ENCODE measurements around the gene EID2.

Gene EID2

GRCh38 chr19:39518458-39518857 lies 21.5 kb downstream of the EID2 start:
- H3K4me1 Mint-ChIP-seq, result peaks cover 26% of the 10 kb centered on the region
- peaks cover 51% of the 10 kb centered on the region for H3K27me3 Mint-ChIP-seq
- H3K9me3 Mint-ChIP-seq, result no peaks in the 10 kb centered on the region
- DNase-seq (no peak), ATAC-seq (peak; percentile 11)
- no peak overlapping the region for H3K27ac Mint-ChIP-seq
- H3K4me3 Mint-ChIP-seq, result no peak overlapping the region

GRCh38 chr19:39517432-39517831 lies 22.5 kb downstream of the EID2 start:
- no peaks in the 10 kb centered on the region for H3K9me3 Mint-ChIP-seq
- H3K27ac Mint-ChIP-seq, result no peak overlapping the region
- DNase-seq (no peak), ATAC-seq (no peak)
- H3K4me3 Mint-ChIP-seq, result no peak overlapping the region
- peaks cover 55% of the 10 kb centered on the region for H3K27me3 Mint-ChIP-seq
- H3K4me1 Mint-ChIP-seq, result peaks cover 26% of the 10 kb centered on the region

GRCh38 chr19:39516270-39516669 lies 23.7 kb downstream of the EID2 start:
- H3K9me3 Mint-ChIP-seq, result no peaks in the 10 kb centered on the region
- ATAC-seq (peak; percentile 13), DNase-seq (no peak)
- peak overlapping the region in 1 of 2 donors; percentile 4 for H3K27ac Mint-ChIP-seq
- peaks cover 55% of the 10 kb centered on the region for H3K27me3 Mint-ChIP-seq
- H3K4me3 Mint-ChIP-seq, result peak overlapping the region; percentile 46 to 75
- H3K4me1 Mint-ChIP-seq, result peaks cover 20% of the 10 kb centered on the region

GRCh38 chr19:39515551-39516191 lies 24.3 kb downstream of the EID2 start:
- Mint-ChIP-seq H3K27ac (peak overlapping the region in 1 of 2 donors; percentile 92), H3K9me3 (no peaks in the 10 kb centered on the region), H3K4me3 (peak overlapping the region; percentile 75 to 94), H3K27me3 (peaks cover 55% of the 10 kb centered on the region), H3K4me1 (peaks cover 20% of the 10 kb centered on the region)
- ATAC-seq (peak; percentile 36), DNase-seq (no peak)

- Mint-ChIP-seq H3K9me3 (no peaks in the 10 kb centered on the region), H3K27ac (peak within 1 kb of the TSS; percentile 92 to 94), H3K4me1 (peaks cover 20% of the 10 kb centered on the region), H3K27me3 (peaks cover 55% of the 10 kb centered on the region), H3K4me3 (peak within 1 kb of the TSS; percentile 75 to 94)
- no peak for DNase-seq
- peak; percentile 63 for ATAC-seq
These were observed 25.0 kb downstream of the EID2 start, which contains the start of gene SELENOV for GRCh38 chr19:39514840-39515550. Gene SELENOV, plus strand, starts transcription at chr19:39515139. Its CDS starts 74 bp downstream, at chr19:39515213.

- peaks cover 24% of the 10 kb centered on the region for H3K4me1 Mint-ChIP-seq
- H3K27ac Mint-ChIP-seq, result no peak overlapping the region
- peaks cover 55% of the 10 kb centered on the region for H3K27me3 Mint-ChIP-seq
- DNase-seq (no peak), ATAC-seq (no peak)
- no peaks in the 10 kb centered on the region for H3K9me3 Mint-ChIP-seq
- no peak overlapping the region for H3K4me3 Mint-ChIP-seq
These were observed 27.0 kb downstream of the EID2 start for GRCh38 chr19:39512988-39513387.

GRCh38 chr19:39509233-39509632 lies 30.7 kb downstream of the EID2 start:
- H3K4me3 Mint-ChIP-seq, result no peak overlapping the region

GRCh38 chr19:39508629-39509028 lies 31.3 kb downstream of the EID2 start:
- Mint-ChIP-seq H3K9me3 (no peaks in the 10 kb centered on the region), H3K27me3 (peaks cover 57% of the 10 kb centered on the region), H3K4me1 (peaks cover 26% of the 10 kb centered on the region), H3K27ac (no peak overlapping the region), H3K4me3 (no peak overlapping the region)
- ATAC-seq, result no peak
- no peak for DNase-seq

More at GRCh38 chr19:39509233-39509632, 30.7 kb downstream of the EID2 start:
- Mint-ChIP-seq H3K27ac (no peak overlapping the region), H3K4me1 (peaks cover 20% of the 10 kb centered on the region), H3K9me3 (no peaks in the 10 kb centered on the region), H3K27me3 (peaks cover 57% of the 10 kb centered on the region)
- ATAC-seq (no peak), DNase-seq (no peak)

GRCh38 chr19:39507715-39508364 lies 32.1 kb downstream of the EID2 start:
- DNase-seq (no peak), ATAC-seq (no peak)
- Mint-ChIP-seq H3K9me3 (no peaks in the 10 kb centered on the region), H3K27me3 (peaks cover 59% of the 10 kb centered on the region), H3K4me1 (peaks cover 33% of the 10 kb centered on the region), H3K4me3 (peak overlapping the region; percentile 76 to 95), H3K27ac (no peak overlapping the region)

- peaks cover 59% of the 10 kb centered on the region for H3K27me3 Mint-ChIP-seq
- peak overlapping the region; percentile 76 to 95 for H3K4me3 Mint-ChIP-seq
- H3K9me3 Mint-ChIP-seq, result no peaks in the 10 kb centered on the region
- ATAC-seq, result peak; percentile 84
- H3K4me1 Mint-ChIP-seq, result peaks cover 34% of the 10 kb centered on the region
- no peak overlapping the region for H3K27ac Mint-ChIP-seq
- DNase-seq, result peak; percentile 67 to 72
These were observed 32.8 kb downstream of the EID2 start for GRCh38 chr19:39506944-39507714.

GRCh38 chr19:39506598-39506943 lies 33.4 kb downstream of the EID2 start:
- Mint-ChIP-seq H3K9me3 (no peaks in the 10 kb centered on the region), H3K4me1 (peaks cover 34% of the 10 kb centered on the region), H3K27ac (no peak overlapping the region), H3K27me3 (peaks cover 63% of the 10 kb centered on the region), H3K4me3 (peak overlapping the region; percentile 50 to 64)
- no peak for DNase-seq
- ATAC-seq, result no peak

GRCh38 chr19:39502640-39503417 lies 37.1 kb downstream of the EID2 start:
- H3K27ac Mint-ChIP-seq, result no peak overlapping the region
- DNase-seq, result peak; percentile 79 to 82
- peak; percentile 58 for ATAC-seq
- peaks cover 92% of the 10 kb centered on the region for H3K27me3 Mint-ChIP-seq
- H3K4me3 Mint-ChIP-seq, result peak overlapping the region in 1 of 2 donors; percentile 45
- no peaks in the 10 kb centered on the region for H3K9me3 Mint-ChIP-seq
- peaks cover 50% of the 10 kb centered on the region for H3K4me1 Mint-ChIP-seq

GRCh38 chr19:39501340-39501739 lies 38.6 kb downstream of the EID2 start:
- Mint-ChIP-seq H3K27me3 (peaks cover 92% of the 10 kb centered on the region), H3K4me1 (peaks cover 41% of the 10 kb centered on the region), H3K27ac (no peak overlapping the region), H3K4me3 (no peak overlapping the region), H3K9me3 (no peaks in the 10 kb centered on the region)
- DNase-seq (no peak), ATAC-seq (no peak)

- H3K4me3 Mint-ChIP-seq, result no peak overlapping the region
- ATAC-seq (no peak), DNase-seq (no peak)
- H3K4me1 Mint-ChIP-seq, result peaks cover 39% of the 10 kb centered on the region
- H3K27ac Mint-ChIP-seq, result no peak overlapping the region
- H3K9me3 Mint-ChIP-seq, result no peaks in the 10 kb centered on the region
- H3K27me3 Mint-ChIP-seq, result peaks cover 92% of the 10 kb centered on the region
These were observed 39.4 kb downstream of the EID2 start for GRCh38 chr19:39500543-39500942.

- peak overlapping the region; percentile 55 to 67 for H3K4me3 Mint-ChIP-seq
- H3K9me3 Mint-ChIP-seq, result no peaks in the 10 kb centered on the region
- ATAC-seq, result no peak
- H3K27me3 Mint-ChIP-seq, result peaks cover 85% of the 10 kb centered on the region
- H3K4me1 Mint-ChIP-seq, result peaks cover 39% of the 10 kb centered on the region
- DNase-seq, result no peak
- no peak overlapping the region for H3K27ac Mint-ChIP-seq
These were observed 40.0 kb downstream of the EID2 start for GRCh38 chr19:39499932-39500331.

Data from stimulated activated naive CD8-positive, alpha-beta T cell treated with anti-CD3 and anti-CD28 coated beads, Interleukin-15, amount 100 ng/mL, for 72 hours (primary cell).